Measurements from ENCODE around the gene RGS6. TPM values are rescaled to one million over a fixed set of nuclear protein-coding genes. Genes with fewer than 3 reads are reported as not detected.

The RGS6 gene
- total RNA-seq, 1 donor from 2014 or later, result 5.1 TPM

- H3K27me3 Mint-ChIP-seq, result no peaks in the 10 kb centered on the region
- H3K36me3 Mint-ChIP-seq (ENCODE audit: insufficient read depth), result no peaks in the 10 kb centered on the region
- no peaks in the 10 kb centered on the region for H3K4me1 Mint-ChIP-seq (ENCODE audit: low read depth)
- H3K4me3 Mint-ChIP-seq (ENCODE audit: low read depth), result no peak overlapping the region
- TF ChIP-seq CTCF (IDR thresholded peaks at IDR 0.05; ENCODE audit: unreplicated experiment), result no peak
- no peaks in the 10 kb centered on the region for H3K9me3 Mint-ChIP-seq (ENCODE audit: low read depth)
- H3K27ac Mint-ChIP-seq, result no peak overlapping the region
- DNase-seq (ENCODE audit: low spot score, unreplicated experiment), result no peak
These were observed 121.4 kb downstream of the RGS6 start for GRCh38 chr14:72053651-72054050.

DNA sequence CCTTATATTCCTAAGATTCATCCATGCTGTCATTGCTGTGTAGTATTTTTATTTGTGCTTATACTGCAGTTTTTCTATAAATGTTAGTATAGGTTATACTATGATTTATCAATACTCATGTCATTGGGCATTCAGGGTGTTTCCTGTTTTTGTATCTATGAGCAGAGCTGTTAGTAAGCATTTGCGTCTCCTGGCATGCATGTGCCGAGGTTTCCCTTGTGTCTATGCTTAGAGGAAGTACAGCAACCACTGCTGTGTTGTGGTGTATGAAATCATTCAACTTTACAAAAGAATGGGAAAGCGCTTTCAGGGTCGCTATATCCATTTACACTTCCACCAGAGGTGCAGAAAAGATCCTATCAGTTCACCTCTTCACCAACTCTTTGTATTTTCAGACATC is 122.7 kb downstream of the RGS6 start:
- H3K27me3 Mint-ChIP-seq, result no peaks in the 10 kb centered on the region
- H3K4me1 Mint-ChIP-seq (ENCODE audit: low read depth), result no peaks in the 10 kb centered on the region
- H3K4me3 Mint-ChIP-seq (ENCODE audit: low read depth), result no peak overlapping the region
- DNase-seq (ENCODE audit: low spot score, unreplicated experiment), result no peak
- TF ChIP-seq CTCF (IDR thresholded peaks at IDR 0.05; ENCODE audit: unreplicated experiment), result no peak
- H3K27ac Mint-ChIP-seq, result no peak overlapping the region
- H3K36me3 Mint-ChIP-seq (ENCODE audit: insufficient read depth), result no peaks in the 10 kb centered on the region
- H3K9me3 Mint-ChIP-seq (ENCODE audit: low read depth), result no peaks in the 10 kb centered on the region

DNA sequence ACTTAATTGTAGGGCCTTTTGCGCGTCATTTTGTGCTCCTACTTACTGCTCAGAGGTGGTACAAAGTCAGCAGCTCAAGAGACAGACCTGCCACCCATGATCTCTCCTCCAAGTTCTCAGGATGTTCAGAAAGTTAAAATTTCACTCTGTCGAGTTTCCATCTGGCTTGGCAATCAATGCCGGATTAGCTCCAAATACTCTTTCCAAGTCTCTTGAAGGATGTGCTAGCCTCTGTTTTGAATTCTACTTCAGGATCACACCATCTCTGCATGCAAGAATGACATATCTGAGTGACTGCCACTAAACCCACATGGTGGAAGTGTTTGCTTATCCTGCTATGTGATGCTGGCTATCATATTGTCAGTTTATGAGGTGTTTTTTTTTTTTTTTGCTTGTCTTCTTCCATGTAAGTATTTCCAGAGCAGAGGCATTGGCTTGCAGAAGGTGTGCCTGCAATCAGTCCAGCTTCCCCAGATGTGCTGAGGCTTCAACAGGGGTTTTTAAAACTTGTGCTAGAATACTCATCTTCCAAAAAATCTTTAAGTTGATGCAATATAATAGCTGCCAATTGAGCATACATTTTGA is 125.6 kb downstream of the RGS6 start:
- Mint-ChIP-seq H3K4me1 (ENCODE audit: low read depth) (no peaks in the 10 kb centered on the region), H3K9me3 (ENCODE audit: low read depth) (no peaks in the 10 kb centered on the region), H3K36me3 (ENCODE audit: insufficient read depth) (no peaks in the 10 kb centered on the region), H3K27ac (no peak overlapping the region), H3K27me3 (peaks cover 5% of the 10 kb centered on the region), H3K4me3 (ENCODE audit: low read depth) (no peak overlapping the region)
- TF ChIP-seq CTCF (IDR thresholded peaks at IDR 0.05; ENCODE audit: unreplicated experiment), result no peak
- no peak for DNase-seq (ENCODE audit: low spot score, unreplicated experiment)

GRCh38 chr14:72060460-72060859 is 128.2 kb downstream of the RGS6 start:
- no peaks in the 10 kb centered on the region for H3K9me3 Mint-ChIP-seq (ENCODE audit: low read depth)

GRCh38 chr14:72060917-72061316 is 128.7 kb downstream of the RGS6 start:
- Mint-ChIP-seq H3K27ac (no peak overlapping the region), H3K4me3 (ENCODE audit: low read depth) (no peak overlapping the region), H3K9me3 (ENCODE audit: low read depth) (no peaks in the 10 kb centered on the region), H3K4me1 (ENCODE audit: low read depth) (no peaks in the 10 kb centered on the region), H3K36me3 (ENCODE audit: insufficient read depth) (no peaks in the 10 kb centered on the region), H3K27me3 (peaks cover 14% of the 10 kb centered on the region)
- TF ChIP-seq CTCF (IDR thresholded peaks at IDR 0.05; ENCODE audit: unreplicated experiment), result no peak
- no peak for DNase-seq (ENCODE audit: low spot score, unreplicated experiment)

More at GRCh38 chr14:72060460-72060859, 128.2 kb downstream of the RGS6 start:
- H3K4me1 Mint-ChIP-seq (ENCODE audit: low read depth), result no peaks in the 10 kb centered on the region
- H3K27me3 Mint-ChIP-seq, result peaks cover 14% of the 10 kb centered on the region
- no peaks in the 10 kb centered on the region for H3K36me3 Mint-ChIP-seq (ENCODE audit: insufficient read depth)
- no peak overlapping the region for H3K27ac Mint-ChIP-seq
- TF ChIP-seq CTCF (IDR thresholded peaks at IDR 0.05; ENCODE audit: unreplicated experiment), result no peak
- H3K4me3 Mint-ChIP-seq (ENCODE audit: low read depth), result no peak overlapping the region
- DNase-seq (ENCODE audit: low spot score, unreplicated experiment), result no peak

All from progenitor cell of endocrine pancreas (in vitro differentiated cells).